ENCODE measurements around the gene NFE2L3. TPM values are rescaled to one million over a fixed set of nuclear protein-coding genes. Genes with fewer than 3 reads are reported as not detected.
"Not testable (repeated sequence)": the region's sequence is repeated elsewhere in the genome, so short reads cannot be mapped to it uniquely, and the experiment has no call there.

Gene NFE2L3
- total RNA-seq, 3 donors from 2014 or later, result 2.2 to 5.8 (median 4.9) TPM

DNA sequence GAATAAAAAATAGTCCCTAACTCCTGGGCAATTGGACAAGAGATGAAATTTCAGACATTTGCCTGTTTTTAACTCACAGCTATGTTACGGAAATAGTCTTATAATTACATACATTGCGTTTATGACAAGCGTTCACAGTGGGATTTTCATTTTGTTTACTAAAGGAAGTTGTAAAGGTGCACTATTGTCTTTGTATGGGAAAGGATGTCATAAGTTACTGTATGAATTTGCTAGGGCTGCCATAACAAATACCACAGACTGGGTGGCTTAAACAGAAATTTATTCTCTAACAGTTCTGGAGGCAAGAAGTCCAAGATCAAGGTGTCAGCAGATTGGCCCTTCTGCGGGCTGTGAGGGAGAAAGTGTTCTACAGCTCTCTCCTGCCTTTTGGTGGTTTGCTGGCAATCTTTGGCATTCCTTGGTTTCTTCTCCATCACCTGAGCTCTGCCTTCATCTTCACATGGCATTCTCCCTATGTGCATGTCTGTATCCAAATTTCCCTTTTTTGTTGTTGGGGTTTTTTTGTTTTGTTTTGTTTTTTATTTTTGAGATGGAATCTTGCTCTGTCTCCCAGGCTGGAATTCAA, 5.6 kb downstream of the NFE2L3 start:
- Histone ChIP-seq H3K4me3 (no peak overlapping the region), H3K9me3 (no peaks in the 10 kb centered on the region), H3K36me3 (no peaks in the 10 kb centered on the region), H3K27me3 (no peaks in the 10 kb centered on the region), H3K4me1 (no peaks in the 10 kb centered on the region), H3K27ac (no peak overlapping the region)
- TF ChIP-seq CTCF (IDR thresholded peaks at IDR 0.05) (no peak), POLR2A (IDR thresholded peaks at IDR 0.05) (no peak), POLR2AphosphoS5 (IDR thresholded peaks at IDR 0.05) (no peak)
- DNase-seq (ENCODE audit: low spot score in 2 of 2), result no peak
- intact Hi-C loops (cut with DNase I; ENCODE audit: low total_unique reads), result no loop called here

DNA sequence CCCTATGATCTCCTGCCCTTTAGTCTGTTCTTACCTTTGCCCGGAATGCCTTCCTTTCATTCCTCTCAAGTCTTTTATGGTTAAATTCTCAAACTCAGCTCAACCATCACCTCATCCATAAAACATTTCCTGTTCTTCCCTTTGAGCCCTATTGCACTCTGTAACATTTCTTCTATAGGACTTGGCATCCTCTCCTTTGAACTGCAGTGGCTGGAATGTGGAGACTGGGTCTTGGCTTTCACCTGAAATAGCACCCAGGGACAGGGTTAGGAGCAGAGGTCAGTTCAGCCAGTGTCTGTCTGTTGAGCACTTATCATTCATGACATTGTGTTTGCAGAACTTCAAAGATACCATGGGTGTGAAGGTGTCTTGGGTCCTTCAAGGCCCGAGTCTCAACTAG, 7.2 kb downstream of the NFE2L3 start:
- intact Hi-C loops (cut with DNase I; ENCODE audit: low total_unique reads), result no loop called here
- Histone ChIP-seq H3K27ac (no peak overlapping the region), H3K9me3 (no peaks in the 10 kb centered on the region)

DNA sequence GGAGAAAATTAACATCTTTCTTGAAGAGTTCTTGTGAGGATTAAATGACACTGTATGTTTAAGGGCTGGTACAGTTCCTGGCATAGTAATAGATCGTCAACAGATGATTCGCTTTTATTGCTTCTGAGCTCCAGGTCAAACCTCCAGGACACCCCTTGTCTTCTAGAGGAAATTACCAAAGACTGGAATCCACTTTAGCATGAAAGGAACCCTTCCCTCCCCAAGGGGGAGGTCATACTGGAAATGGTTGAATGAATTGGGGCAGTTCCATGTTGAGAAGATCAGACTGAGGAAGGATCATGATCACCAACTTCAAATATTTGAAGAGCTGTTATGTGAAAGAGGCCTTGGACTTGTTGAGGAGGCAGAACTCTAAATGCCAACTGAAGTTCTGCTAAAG, 8.9 kb downstream of the NFE2L3 start:
- H3K4me3 ChIP-seq, result no peak overlapping the region
- H3K27me3 ChIP-seq, result no peaks in the 10 kb centered on the region
- DNase-seq (ENCODE audit: low spot score in 2 of 2), result no peak
- no peaks in the 10 kb centered on the region for H3K36me3 ChIP-seq
- intact Hi-C loops (cut with DNase I; ENCODE audit: low total_unique reads), result no loop called here
- no peaks in the 10 kb centered on the region for H3K9me3 ChIP-seq
- H3K27ac ChIP-seq, result no peak overlapping the region
- no peaks in the 10 kb centered on the region for H3K4me1 ChIP-seq
- no peak for TF ChIP-seq POLR2A (IDR thresholded peaks at IDR 0.05)

More for the DNA sequence above, 7.2 kb downstream of the NFE2L3 start:
- H3K36me3 ChIP-seq, result no peaks in the 10 kb centered on the region
- no peak for TF ChIP-seq CTCF (IDR thresholded peaks at IDR 0.05)
- no peak for TF ChIP-seq POLR2A (IDR thresholded peaks at IDR 0.05)
- TF ChIP-seq POLR2AphosphoS5 (IDR thresholded peaks at IDR 0.05), result no peak
- no peaks in the 10 kb centered on the region for H3K27me3 ChIP-seq
- no peak for DNase-seq (ENCODE audit: low spot score in 2 of 2)
- H3K4me1 ChIP-seq, result no peaks in the 10 kb centered on the region
- H3K4me3 ChIP-seq, result no peak overlapping the region

DNA sequence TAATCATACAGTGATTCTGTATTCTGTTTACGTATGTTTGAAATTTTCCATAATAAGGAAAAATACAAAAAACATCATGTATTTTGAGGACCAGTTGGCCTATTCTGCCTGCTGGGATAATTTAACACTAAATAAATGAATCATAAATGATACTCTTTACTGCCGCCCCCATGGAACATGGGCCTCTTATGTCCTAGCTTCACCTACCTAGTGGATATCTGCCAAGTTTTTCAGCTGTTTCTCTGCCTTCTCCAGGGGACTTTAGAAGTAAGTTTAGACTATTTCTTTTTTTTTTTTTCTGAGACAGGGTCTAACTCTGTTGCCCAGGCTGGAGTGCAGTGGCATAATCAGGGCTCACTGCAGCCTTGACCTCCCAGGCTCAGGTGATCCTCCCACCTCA, 10.4 kb downstream of the NFE2L3 start:
- Histone ChIP-seq H3K27me3 (no peaks in the 10 kb centered on the region), H3K9me3 (no peaks in the 10 kb centered on the region), H3K4me1 (no peaks in the 10 kb centered on the region), H3K36me3 (no peaks in the 10 kb centered on the region), H3K4me3 (no peak overlapping the region), H3K27ac (no peak overlapping the region)
- TF ChIP-seq CTCF (IDR thresholded peaks at IDR 0.05) (no peak), POLR2AphosphoS5 (IDR thresholded peaks at IDR 0.05) (no peak), POLR2A (IDR thresholded peaks at IDR 0.05) (no peak)
- intact Hi-C loops (cut with DNase I; ENCODE audit: low total_unique reads), result no loop called here
- no peak for DNase-seq (ENCODE audit: low spot score in 2 of 2)

DNA sequence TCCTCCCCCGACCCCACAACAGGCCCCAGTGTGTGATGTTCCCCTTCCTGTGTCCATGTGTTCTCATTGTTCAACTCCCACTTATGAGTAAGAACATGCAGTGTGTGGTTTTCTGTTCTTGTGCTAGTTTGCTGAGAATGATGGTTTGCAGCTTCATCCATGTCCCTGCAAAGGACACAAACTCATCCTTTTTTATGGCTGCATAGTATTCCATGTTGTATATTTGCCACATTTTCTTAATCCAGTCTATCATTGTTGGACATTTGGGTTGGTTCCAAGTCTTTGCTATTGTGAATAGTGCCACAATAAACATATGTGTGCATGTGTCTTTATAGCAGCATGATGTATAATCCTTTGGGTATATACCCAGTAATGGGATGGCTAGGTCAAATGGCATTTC, 11.8 kb downstream of the NFE2L3 start:
- H3K27me3 ChIP-seq; H3K4me1 ChIP-seq; intact Hi-C loops (cut with DNase I; ENCODE audit: low total_unique reads); H3K4me3 ChIP-seq; H3K36me3 ChIP-seq; H3K9me3 ChIP-seq; H3K27ac ChIP-seq; DNase-seq (ENCODE audit: low spot score in 2 of 2): not testable (repeated sequence)

GRCh38 chr7:26165950-26166683, 14.1 kb downstream of the NFE2L3 start:
- TF ChIP-seq POLR2A (IDR thresholded peaks at IDR 0.05), result no peak
- TF ChIP-seq CTCF (IDR thresholded peaks at IDR 0.05), result no peak
- TF ChIP-seq POLR2AphosphoS5 (IDR thresholded peaks at IDR 0.05), result no peak
- Histone ChIP-seq H3K4me3 (no peak overlapping the region), H3K27ac (no peak overlapping the region), H3K36me3 (no peaks in the 10 kb centered on the region), H3K4me1 (no peaks in the 10 kb centered on the region), H3K27me3 (no peaks in the 10 kb centered on the region), H3K9me3 (no peaks in the 10 kb centered on the region)
- DNase-seq (ENCODE audit: low spot score in 2 of 2), result no peak
- intact Hi-C loops (cut with DNase I; ENCODE audit: low total_unique reads), result no loop called here

Data from breast epithelium (tissue), 4 donors.